HepG2 (cell line): ENCODE data around the gene RABEP1. TPM values are rescaled to one million over a fixed set of nuclear protein-coding genes. Genes with fewer than 3 reads are reported as not detected.
A peak's percentile ranks its signal among the peaks of the same experiment; 100 is the strongest.

ENCODE experiments used
- ARNTL ChIP-seq: sonication (generic); formaldehyde crosslinking; IDR thresholded peaks from 2 replicates; pipeline ENCODE4 v1.4.0; 2020; ENCODE audit warnings: mild to moderate bottlenecking, missing genetic modification reagents
- BRD4 ChIP-seq: sonication (generic); formaldehyde crosslinking; IDR thresholded peaks from 2 replicates; pipeline ENCODE4 v1.4.0; 2020; ENCODE audit warnings: missing genetic modification reagents
- CBX5 ChIP-seq: sonication (generic); formaldehyde crosslinking; IDR thresholded peaks from 2 replicates; pipeline ENCODE4 v1.4.0; 2020; ENCODE audit warnings: missing genetic modification reagents, borderline replicate concordance
- EED ChIP-seq: sonication (generic); formaldehyde crosslinking; IDR thresholded peaks from 2 replicates; pipeline ENCODE4 v1.5.0; 2020; ENCODE audit warnings: mild to moderate bottlenecking, missing genetic modification reagents
- EP300 ChIP-seq, 3 experiments: sonication (generic) in 1 of 3; formaldehyde crosslinking in 1 of 3; IDR thresholded peaks; 2 replicates each; pipeline versions ENCODE4 v1.5.1 to v1.6.1; 2011 to 2020; ENCODE audit warnings: low read depth in 2 of 3, low read length in 2 of 3, borderline replicate concordance in 1 of 3, improper control_type of control experiment in 1 of 3, mild to moderate bottlenecking in 1 of 3, missing genetic modification reagents in 1 of 3, moderate library complexity in 1 of 3
- GATAD1 ChIP-seq: IDR thresholded peaks from 2 replicates; pipeline ENCODE4 v1.6.1; 2016; ENCODE audit warnings: missing genetic modification reagents, missing compliant biosample characterization
- HDAC2 ChIP-seq: sonication (generic); formaldehyde crosslinking; IDR thresholded peaks from 2 replicates; pipeline ENCODE4 v1.4.0; 2020; ENCODE audit warnings: missing genetic modification reagents
- KDM5A ChIP-seq: fragments of 200-600 bp; sonication (generic); IDR thresholded peaks from 2 replicates; pipeline ENCODE4 v1.7.0; 2018; ENCODE audit warnings: antibody characterized with exemption, mild to moderate bottlenecking, low read length, borderline replicate concordance
- KMT2B ChIP-seq: IDR thresholded peaks from 2 replicates; pipeline ENCODE4 v1.6.1; 2016; ENCODE audit warnings: missing genetic modification reagents, missing compliant biosample characterization
- MXI1 ChIP-seq: IDR thresholded peaks from 3 replicates; pipeline ENCODE4 v1.6.1; 2012; ENCODE audit warnings: low read depth, low read length, inconsistent platforms, borderline replicate concordance
- PHF5A ChIP-seq: IDR thresholded peaks from one replicate; pipeline ENCODE4 v1.6.1; 2018; ENCODE audit warnings: low read depth, missing genetic modification reagents; ENCODE audit not compliant: unreplicated experiment
- PRMT3 ChIP-seq: sonication (generic); formaldehyde crosslinking; IDR thresholded peaks from 2 replicates; pipeline ENCODE4 v1.8.1; 2022; ENCODE audit warnings: low read depth, mild to moderate bottlenecking, moderate library complexity, missing genetic modification reagents, borderline replicate concordance
- STAG1 ChIP-seq: sonication (generic); formaldehyde crosslinking; IDR thresholded peaks from 2 replicates; pipeline ENCODE4 v1.4.0; 2020; ENCODE audit warnings: missing genetic modification reagents
- TEAD3 ChIP-seq: optimal IDR thresholded peaks from 2 replicates; pipeline ENCODE3; 2016; ENCODE audit warnings: borderline replicate concordance
- TERF1 ChIP-seq: sonication (generic); formaldehyde crosslinking; IDR thresholded peaks from 2 replicates; pipeline ENCODE4 v1.8.0; 2022; ENCODE audit warnings: mild to moderate bottlenecking, missing genetic modification reagents, moderate library complexity
- YY1 ChIP-seq: IDR thresholded peaks from 2 replicates; pipeline ENCODE4 v1.6.1; 2011; ENCODE audit warnings: low read length, low read depth, moderate library complexity, mild to moderate bottlenecking; ENCODE audit not compliant: insufficient read depth, insufficient replicate concordance
- ZBTB1 ChIP-seq: sonication (generic); formaldehyde crosslinking; IDR thresholded peaks from 2 replicates; pipeline ENCODE4 v1.4.0; 2020; ENCODE audit warnings: missing genetic modification reagents, borderline replicate concordance
- ZFX ChIP-seq: sonication (generic); formaldehyde crosslinking; IDR thresholded peaks from 2 replicates; pipeline ENCODE4 v1.4.0; 2020; ENCODE audit warnings: mild to moderate bottlenecking, low read depth, missing genetic modification reagents, moderate library complexity
- ZNF142 ChIP-seq: sonication (generic); formaldehyde crosslinking; IDR thresholded peaks from 2 replicates; pipeline ENCODE4 v1.4.0; 2020; ENCODE audit warnings: missing genetic modification reagents
- ZNF501 ChIP-seq: sonication (generic); formaldehyde crosslinking; IDR thresholded peaks from 2 replicates; pipeline ENCODE4 v1.5.1; 2020; ENCODE audit warnings: mild to moderate bottlenecking, moderate library complexity, missing genetic modification reagents
- ZNF772 ChIP-seq: sonication (generic); formaldehyde crosslinking; IDR thresholded peaks from 2 replicates; pipeline ENCODE4 v1.5.0; 2020; ENCODE audit warnings: mild to moderate bottlenecking, missing genetic modification reagents
- polyA plus RNA-seq, 8 experiments: library from polyadenylated mRNA; depleted of rRNA in 3 of 8; stranded (reverse) in 7 of 8; unstranded in 1 of 8; fragments of >200 nt; fragmentation: Illumina TruSeq in 4 of 8; extraction: Trizol in 4 of 8; gene quantifications; 2 replicates each; pipeline versions ENCODE4 v1.2.1 to v1.2.3, GENCODE V29; 2011 to 2016; ENCODE audit warnings: low read depth in 4 of 8, missing spikeins in 1 of 8, mixed read lengths in 1 of 8; ENCODE audit not compliant: insufficient read depth in 1 of 8
- total RNA-seq, 5 experiments: library from RNA; depleted of rRNA; stranded (reverse); fragments of >200 nt; fragmentation: Illumina TruSeq; extraction: Trizol; gene quantifications; 2 replicates each; pipeline ENCODE4 v1.2.3, GENCODE V29; 2016; ENCODE audit warnings: low read depth in 1 of 5

The RABEP1 gene
- total and polyA plus RNA-seq, 2 of the 13 experiments (the other 11 are each of a cell fraction or from before 2014, with no cell fraction given) = 13.7 to 41.5 TPM

- no peak for TF ChIP-seq ZNF142 (CRISPR knock-in tag)
- no peak for TF ChIP-seq PHF5A (CRISPR knock-in tag)
- TF ChIP-seq KMT2B (CRISPR knock-in tag) = peak; percentile 85; the same call in 1 of the 2 replicates
- peak; percentile 79 for TF ChIP-seq KDM5A
- TF ChIP-seq BRD4 (CRISPR knock-in tag) = 0 out of 2 replicates have a peak, but pooled peaks have one; percentile 77
- TF ChIP-seq ZNF501 (CRISPR knock-in tag) = peak; percentile 87
- no peak for TF ChIP-seq TERF1 (CRISPR knock-in tag)
- no peak for TF ChIP-seq TEAD3 (CRISPR knock-in tag)
- peak; percentile 75 for TF ChIP-seq ZFX
- TF ChIP-seq EED = peak; percentile 79; the same call in 1 of the 2 replicates
- TF ChIP-seq EP300 (IDR thresholded peaks at IDR 0.05; ENCODE audit: low read depth in 2 of 2, low read length in 2 of 2) = 0 out of 4 replicates have a peak, but pooled peaks of 1 of the 2 experiments have one; percentile 29
- TF ChIP-seq EP300 (CRISPR knock-in tag; IDR thresholded peaks at IDR 0.05; ENCODE audit: borderline replicate concordance) = peak; percentile 28; the same call in 1 of the 2 replicates
- TF ChIP-seq STAG1 (CRISPR knock-in tag) = no peak
- TF ChIP-seq ARNTL (CRISPR knock-in tag) = peak; percentile 47; the same call in 1 of the 2 replicates
- peak; percentile 82; the same call in 1 of the 2 replicates for TF ChIP-seq ZNF772 (CRISPR knock-in tag)
- TF ChIP-seq PRMT3 (CRISPR knock-in tag) = no peak
- TF ChIP-seq HDAC2 = peak; percentile 16; the same call in 1 of the 2 replicates
- 0 out of 2 replicates have a peak, but pooled peaks have one; percentile 29 for TF ChIP-seq ZBTB1
- TF ChIP-seq YY1 = peak; percentile 79
- 0 out of 2 replicates have a peak, but pooled peaks have one; percentile 49 for TF ChIP-seq CBX5 (CRISPR knock-in tag)
- TF ChIP-seq GATAD1 (CRISPR knock-in tag) = peak; percentile 85
- TF ChIP-seq MXI1 = peak; percentile 91; the same call in 2 of the 3 replicates
Measured at GRCh38 chr17:5419959-5420653, 138.0 kb downstream of the RABEP1 start, which contains the start of gene RPAIN (continued).
